AG04450 (cell line): Measurements from ENCODE around the gene PER2. TPM values are rescaled to one million over a fixed set of nuclear protein-coding genes. Genes with fewer than 3 reads are reported as not detected.

Source experiments
- CTCF ChIA-PET: fragments of 300-600, 350-600 bp; formaldehyde crosslinking; extraction: SDS; loops from one replicate; lab custom pipeline; 2022; ENCODE audit warnings: antibody characterized with exemption, inconsistent platforms; lab: Charles Lee
- POLR2A ChIA-PET: fragments of 350-600 bp; formaldehyde crosslinking; extraction: SDS; loops from one replicate; lab custom pipeline; 2021; ENCODE audit warnings: antibody characterized with exemption, inconsistent platforms; lab: Yijun Ruan, JAX
- DNase-seq: peaks from one replicate; pipeline ENCODE4 v3.0.0-alpha.2; 2011; ENCODE audit warnings: low read depth, low spot score
- H3K27ac ChIP-seq: one replicate; pipeline ENCODE4 v1.5.1; 2012; ENCODE audit warnings: low read depth, low read length, control low read depth
- H3K27me3 ChIP-seq: one replicate; pipeline ENCODE4 v1.6.0; 2012; ENCODE audit warnings: low read length; ENCODE audit not compliant: control insufficient read depth, insufficient read depth
- H3K4me3 ChIP-seq: 2 replicates; pipeline ENCODE4 v1.5.1; 2011; ENCODE audit warnings: mild to moderate bottlenecking, low read depth, low read length, control low read depth
- H3K9me3 ChIP-seq: 2 replicates; pipeline ENCODE4 v1.5.1; 2012; ENCODE audit warnings: low read length; ENCODE audit not compliant: control insufficient read depth, insufficient read depth
- polyA plus RNA-seq: library from polyadenylated mRNA; depleted of rRNA; stranded (reverse); fragments of >200 nt; gene quantifications from 2 replicates; pipeline ENCODE4 v1.2.3, GENCODE V29; 2011
- TF ChIP-seq, protein P1 (sequence below): IDR thresholded peaks from 2 replicates; pipeline ENCODE4 v1.5.1; 2011; ENCODE audit warnings: low read depth, low read length, control low read depth, inconsistent platforms

The PER2 gene
- polyA plus RNA-seq, 1 experiment = 1.9 TPM

DNA sequence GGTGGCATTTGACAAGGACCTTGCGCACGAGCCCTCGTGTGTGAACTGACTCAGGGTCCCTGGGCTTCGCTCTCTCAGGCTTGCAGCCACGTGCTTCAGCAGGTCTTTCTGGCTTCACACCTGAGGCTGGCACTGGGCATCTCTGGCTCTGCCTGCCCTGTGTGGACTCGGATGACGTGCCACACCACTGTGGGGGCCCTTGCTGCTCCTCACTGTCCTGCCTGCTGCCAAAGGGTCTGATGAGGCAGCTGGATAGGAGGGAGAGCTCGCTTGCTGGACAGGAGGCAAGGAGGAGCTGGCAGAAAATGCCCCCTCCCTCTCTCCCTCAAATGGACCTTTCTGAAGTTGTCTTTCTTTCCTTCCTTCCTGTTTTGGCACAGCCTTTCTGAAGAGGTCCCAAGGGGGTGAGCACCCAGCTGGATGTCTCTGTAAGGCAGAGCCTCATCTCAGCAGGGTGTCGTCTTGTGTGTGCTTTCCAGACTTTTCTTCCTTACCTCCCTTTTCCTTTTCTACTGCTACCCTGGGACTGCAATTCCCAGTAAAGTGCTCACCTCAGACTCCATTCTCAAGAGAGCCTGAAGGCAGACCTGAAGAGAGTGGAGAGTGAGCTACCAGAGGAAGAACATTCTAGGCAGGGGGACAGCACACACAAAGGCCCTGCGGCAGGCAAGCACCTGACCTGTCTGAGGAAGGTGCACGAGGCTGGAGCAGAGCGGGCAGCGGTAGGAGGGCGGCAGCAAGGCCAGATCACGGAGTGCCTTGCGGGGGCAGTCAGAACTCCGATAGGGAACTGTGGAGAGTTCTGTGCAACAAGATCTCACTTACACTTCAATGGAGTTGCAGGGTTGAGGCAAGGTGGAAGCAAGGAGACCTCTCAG is 5.3 kb downstream of the PER2 start:
- Histone ChIP-seq H3K4me3 (no peak overlapping the region), H3K9me3 (no peaks in the 10 kb centered on the region), H3K27me3 (no peaks in the 10 kb centered on the region), H3K27ac (no peak overlapping the region)
- TF ChIP-seq, protein P1, sequence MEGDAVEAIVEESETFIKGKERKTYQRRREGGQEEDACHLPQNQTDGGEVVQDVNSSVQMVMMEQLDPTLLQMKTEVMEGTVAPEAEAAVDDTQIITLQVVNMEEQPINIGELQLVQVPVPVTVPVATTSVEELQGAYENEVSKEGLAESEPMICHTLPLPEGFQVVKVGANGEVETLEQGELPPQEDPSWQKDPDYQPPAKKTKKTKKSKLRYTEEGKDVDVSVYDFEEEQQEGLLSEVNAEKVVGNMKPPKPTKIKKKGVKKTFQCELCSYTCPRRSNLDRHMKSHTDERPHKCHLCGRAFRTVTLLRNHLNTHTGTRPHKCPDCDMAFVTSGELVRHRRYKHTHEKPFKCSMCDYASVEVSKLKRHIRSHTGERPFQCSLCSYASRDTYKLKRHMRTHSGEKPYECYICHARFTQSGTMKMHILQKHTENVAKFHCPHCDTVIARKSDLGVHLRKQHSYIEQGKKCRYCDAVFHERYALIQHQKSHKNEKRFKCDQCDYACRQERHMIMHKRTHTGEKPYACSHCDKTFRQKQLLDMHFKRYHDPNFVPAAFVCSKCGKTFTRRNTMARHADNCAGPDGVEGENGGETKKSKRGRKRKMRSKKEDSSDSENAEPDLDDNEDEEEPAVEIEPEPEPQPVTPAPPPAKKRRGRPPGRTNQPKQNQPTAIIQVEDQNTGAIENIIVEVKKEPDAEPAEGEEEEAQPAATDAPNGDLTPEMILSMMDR = no peak
- POLR2A ChIA-PET = no interaction called here
- no peak for DNase-seq
- CTCF ChIA-PET = interaction anchor here (1.3 to 1.6 kb wide), 2 partner anchors 19 to 20 kb away, joined by 9 to 13 read pairs; no protein-coding TSS in a partner anchor

DNA sequence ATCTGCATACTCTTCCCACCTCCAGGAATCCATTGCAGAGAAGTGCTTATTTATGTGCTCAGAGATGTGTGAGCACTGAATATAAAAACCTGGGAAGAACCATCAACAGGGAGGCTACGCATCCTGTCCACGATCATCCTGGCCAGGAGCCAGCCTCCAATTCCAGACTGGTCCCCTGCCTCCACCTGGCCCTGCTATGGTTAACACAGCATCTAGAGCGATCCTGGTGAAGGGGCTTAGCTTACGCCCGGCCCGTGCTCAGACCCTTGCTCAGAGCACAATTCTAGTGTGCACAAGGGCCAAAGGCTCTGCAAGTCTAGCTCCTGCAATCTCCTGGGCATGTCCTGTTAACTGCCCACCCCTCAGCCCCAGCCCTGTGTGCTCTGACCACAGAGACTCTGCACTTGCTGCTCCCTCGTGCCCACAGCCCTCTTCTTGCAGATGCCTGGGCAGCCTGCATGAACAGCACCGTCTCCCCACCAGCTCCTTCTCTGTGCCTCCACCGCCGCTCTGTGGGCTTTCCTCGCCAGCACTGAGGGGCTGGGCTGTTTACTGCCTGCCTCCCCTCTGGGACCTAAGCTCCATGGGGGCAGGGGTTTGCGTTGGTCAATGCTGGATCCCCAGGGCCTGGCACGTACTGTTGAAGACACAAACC is 6.5 kb downstream of the PER2 start:
- TF ChIP-seq, protein P1 = no peak
- no peak overlapping the region for H3K4me3 ChIP-seq
- H3K9me3 ChIP-seq = no peaks in the 10 kb centered on the region
- no peak overlapping the region for H3K27ac ChIP-seq
- ChIA-PET POLR2A (no interaction called here), CTCF (interaction anchor here (1.6 kb wide), 1 partner anchor 18 kb away, joined by 9 read pairs; no protein-coding TSS in a partner anchor)
- no peak for DNase-seq
- H3K27me3 ChIP-seq = no peaks in the 10 kb centered on the region

DNA sequence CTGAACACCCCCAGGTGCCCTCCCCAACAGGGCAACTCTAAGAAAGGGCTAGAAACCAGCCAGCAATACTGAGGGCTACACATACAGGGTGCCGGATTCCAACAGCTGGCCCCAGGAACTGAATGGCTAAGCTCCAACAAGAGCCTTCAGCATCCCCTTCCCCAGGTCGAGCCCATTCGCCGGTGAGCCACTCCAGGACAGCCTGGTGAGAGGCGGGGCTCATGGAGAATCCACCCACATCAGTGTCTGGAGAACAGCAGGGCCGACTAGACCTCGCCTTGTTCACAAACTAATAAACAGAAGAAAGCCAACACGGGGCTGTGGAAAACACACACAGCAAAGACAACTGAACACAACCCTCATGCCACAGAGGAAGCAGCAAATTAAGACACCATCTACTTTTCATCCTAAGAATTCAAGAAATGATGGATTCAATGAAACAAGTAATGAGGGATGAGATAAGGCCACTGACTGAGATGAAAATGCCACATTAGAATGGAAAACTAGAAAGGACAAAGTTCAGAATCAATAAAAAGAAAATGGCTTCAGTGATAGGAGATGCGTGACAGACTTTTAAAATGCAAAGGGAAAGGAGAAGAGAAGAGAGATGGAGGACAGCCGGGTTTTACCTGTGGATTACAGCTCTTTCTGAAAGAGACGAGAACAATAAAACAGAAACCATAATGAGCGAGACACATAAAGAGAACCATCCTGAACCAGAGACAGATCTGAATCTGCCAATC is 8.2 kb downstream of the PER2 start:
- CTCF ChIA-PET = no interaction called here
- H3K27me3 ChIP-seq = no peaks in the 10 kb centered on the region
- TF ChIP-seq, protein P1 = no peak
- H3K9me3 ChIP-seq = no peaks in the 10 kb centered on the region
- H3K27ac ChIP-seq = no peak overlapping the region
- no peak for DNase-seq
- POLR2A ChIA-PET = no interaction called here
- H3K4me3 ChIP-seq = no peak overlapping the region

DNA sequence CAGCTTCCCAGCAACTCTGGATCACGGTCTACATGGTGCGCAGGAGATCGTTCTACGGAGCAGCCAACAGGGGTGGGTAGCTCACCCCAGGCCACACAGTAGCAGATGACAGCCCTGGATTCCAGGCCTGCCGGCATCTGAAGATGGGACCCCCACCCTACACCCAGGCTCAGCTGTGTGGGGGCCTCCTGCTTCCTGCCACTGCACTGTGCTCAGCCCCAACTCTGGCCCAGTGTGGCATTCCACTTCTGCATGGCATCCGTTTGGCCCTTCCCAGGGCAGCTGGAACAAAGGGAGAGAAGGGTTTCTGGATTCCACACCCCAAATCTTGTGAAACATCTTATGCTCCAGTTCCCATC is 9.1 kb downstream of the PER2 start:
- Histone ChIP-seq H3K27me3 (no peaks in the 10 kb centered on the region), H3K9me3 (no peaks in the 10 kb centered on the region), H3K4me3 (no peak overlapping the region), H3K27ac (no peak overlapping the region)
- TF ChIP-seq, protein P1 = no peak
- ChIA-PET CTCF (interaction anchor here (1.0 to 1.6 kb wide), 2 partner anchors 16 to 23 kb away, joined by 4 read pairs; no protein-coding TSS in a partner anchor), POLR2A (no interaction called here)
- DNase-seq = no peak
